Renal cortical epithelial cell (primary cell): Measurements from ENCODE around the gene CHI3L1. TPM values are rescaled to one million over a fixed set of nuclear protein-coding genes. Genes with fewer than 3 reads are reported as not detected.

ENCODE experiments used
- DNase-seq: peaks from one replicate; pipeline ENCODE4 v3.0.0-alpha.2; 2011; ENCODE audit warnings: low read depth
- total RNA-seq: library from RNA; depleted of rRNA; stranded (reverse); fragments of >200 nt; gene quantifications from 2 replicates; pipeline ENCODE4 v1.2.3, GENCODE V29; 2014

CHI3L1 gene
- total RNA-seq, 1 donor from 2014 or later, result 0.10 TPM

DNA sequence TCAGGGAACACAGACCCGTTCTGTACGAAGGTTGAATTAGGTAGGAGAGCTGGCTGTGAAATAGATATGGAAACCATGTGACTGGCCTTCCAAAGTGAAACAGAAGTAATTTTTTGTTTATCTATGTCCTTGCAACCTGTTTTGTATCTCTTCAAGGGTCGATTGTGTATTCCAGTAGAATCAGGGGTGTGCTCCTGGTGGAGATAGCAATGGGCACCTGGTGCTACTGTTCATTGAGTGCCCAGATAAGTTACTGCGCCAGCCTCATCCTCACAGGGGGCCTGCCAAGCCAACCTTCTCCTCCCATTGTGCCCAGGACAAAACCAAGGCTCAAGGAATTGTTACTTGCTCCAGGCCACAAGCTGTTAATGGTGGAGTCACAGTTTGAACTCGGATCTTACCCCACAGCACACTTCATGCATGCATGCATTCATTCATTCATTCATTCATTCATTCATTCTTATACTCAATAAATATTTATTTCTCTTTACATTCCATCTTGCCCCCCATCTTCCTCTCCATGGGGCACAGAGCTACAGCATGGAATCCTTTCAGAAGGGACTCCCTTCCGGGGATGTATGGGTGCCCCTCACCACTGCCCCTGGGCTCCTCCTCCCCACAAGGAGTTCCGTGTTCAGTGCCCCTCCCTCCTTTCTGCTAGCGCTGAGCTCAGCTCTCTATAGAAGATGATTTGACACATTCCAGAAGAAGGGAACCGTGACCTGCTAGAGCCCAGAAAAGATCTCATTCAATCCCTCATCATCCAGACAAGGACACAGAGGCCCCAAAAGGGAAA lies 34.9 kb downstream of the CHI3L1 start:
- DNase-seq, result peak; percentile 82

DNA sequence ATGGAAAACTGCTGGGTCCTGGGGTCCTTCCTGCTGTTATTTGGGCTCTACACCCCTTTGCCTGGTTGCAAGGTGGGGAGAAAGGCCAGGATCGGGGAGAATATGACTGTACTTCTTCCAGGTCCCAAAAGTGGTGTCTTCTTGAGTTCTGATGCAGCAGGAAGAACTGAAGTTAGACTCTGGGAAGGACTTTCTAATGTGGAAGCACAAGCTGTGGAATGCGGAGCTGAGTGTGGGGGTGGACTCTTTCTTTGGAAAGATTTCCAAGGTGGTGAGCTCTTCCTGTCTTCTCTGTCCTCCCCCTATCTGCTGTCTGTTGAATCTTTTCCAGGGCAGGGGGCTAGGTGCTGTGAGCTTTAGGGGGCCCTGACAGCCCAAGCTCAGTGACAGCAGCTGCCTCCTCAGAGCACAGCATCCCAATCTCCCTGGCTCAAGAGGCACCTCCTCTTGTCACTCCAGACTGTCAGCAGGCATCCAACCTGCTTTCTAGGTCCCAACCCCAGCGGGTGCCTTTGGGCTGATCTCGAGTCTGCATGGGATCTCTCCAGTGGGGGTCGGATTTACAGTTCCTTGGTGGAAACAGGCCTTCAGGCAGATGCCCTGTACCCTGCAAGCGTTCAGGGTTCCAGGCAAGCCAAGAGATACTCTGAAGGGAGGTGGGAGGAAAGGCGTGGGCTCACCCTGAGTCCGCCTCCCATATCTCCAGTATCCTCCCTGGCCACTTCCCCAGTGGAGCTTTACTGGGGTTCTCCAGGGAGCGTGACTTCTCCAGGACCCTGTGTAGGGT lies 35.8 kb downstream of the CHI3L1 start:
- no peak for DNase-seq

DNA sequence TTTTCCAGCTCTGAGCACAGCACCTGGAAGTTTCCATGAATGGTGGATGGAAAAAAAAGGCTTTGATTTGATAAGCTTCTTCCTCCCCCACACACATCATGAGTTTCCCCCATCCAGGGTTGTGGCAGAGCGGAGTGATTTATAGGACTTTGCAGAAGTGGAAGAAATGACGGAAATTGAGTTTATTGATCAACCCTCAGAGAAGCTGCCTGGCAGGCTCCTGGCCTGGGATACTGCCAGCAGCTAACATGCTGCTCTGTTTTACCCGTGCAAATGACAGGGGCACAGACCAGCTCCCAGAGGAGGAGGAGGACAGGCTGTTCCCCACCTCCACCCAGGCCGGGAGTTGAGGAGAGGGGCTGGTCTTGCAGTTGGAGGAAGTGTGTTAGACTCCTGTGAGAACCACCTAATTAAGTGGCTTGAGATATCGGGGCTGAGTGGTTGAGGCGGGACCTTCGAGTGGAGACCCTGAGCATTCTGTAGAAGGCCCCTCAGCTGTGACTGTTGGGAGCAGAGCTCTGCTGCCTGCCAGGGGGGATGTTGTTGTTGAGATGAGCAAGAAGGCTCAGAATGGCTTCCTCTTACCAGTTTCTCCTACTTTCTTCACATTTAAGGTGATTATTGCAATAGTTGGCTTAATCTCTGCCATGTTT lies 37.2 kb downstream of the CHI3L1 start:
- DNase-seq, result no peak

DNA sequence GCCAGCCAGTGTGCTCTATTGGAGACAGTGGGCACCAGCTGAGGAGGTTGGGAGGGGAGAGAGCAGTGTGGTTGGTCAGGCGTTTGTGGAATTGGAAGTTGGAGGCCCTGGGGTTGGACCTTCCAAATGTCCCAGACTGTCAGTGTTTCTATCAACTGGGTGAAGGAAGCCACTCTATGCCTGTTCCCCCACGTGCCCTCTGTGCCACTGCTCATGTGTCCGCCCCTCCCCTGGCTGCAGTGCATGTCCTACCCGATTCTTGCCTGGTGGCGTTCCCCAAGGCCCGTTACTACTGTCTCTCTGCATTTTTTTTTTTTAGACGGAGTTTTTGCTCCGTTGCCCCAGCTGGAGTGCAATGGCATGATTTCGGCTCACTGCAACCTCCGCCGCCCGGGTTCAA lies 37.9 kb downstream of the CHI3L1 start:
- no peak for DNase-seq

DNA sequence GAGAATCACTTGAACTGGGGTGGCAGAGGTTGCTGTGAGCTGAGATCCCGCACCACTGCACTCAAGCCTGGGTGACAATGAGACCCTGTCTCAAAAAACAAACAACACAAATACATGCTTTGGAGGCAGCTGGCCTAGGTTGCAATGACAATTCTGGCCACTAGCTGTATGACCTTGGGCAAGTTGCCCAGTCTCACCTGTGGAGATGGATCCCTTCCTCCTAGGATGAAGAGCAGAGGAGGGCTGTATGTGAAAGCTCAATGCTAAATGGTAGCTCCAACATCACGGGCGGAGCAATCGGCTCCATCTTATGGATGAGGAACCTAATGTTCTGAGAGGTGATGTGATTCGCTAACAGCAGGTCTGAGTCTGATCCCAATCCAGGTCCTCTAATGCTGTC lies 38.4 kb downstream of the CHI3L1 start:
- DNase-seq, result no peak

DNA sequence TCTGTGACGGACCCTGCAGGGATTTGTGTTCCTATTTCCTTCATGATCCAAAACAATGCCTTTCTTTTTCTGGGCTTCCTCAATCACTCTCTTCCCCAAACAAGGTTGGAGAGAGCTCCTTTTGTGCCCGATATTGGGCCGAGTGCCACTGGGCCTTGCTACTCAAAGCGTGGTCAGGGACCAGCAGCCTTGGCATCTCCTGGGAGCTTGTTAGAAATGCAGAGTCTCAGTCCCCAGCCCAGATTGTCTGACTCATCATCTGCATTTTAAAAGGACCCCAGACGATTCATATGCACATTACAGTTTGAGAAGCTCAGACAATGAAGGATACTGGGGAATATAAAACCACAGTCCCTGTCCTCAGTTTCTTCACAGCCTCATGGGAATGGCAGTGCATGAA lies 39.1 kb downstream of the CHI3L1 start:
- DNase-seq, result no peak

DNA sequence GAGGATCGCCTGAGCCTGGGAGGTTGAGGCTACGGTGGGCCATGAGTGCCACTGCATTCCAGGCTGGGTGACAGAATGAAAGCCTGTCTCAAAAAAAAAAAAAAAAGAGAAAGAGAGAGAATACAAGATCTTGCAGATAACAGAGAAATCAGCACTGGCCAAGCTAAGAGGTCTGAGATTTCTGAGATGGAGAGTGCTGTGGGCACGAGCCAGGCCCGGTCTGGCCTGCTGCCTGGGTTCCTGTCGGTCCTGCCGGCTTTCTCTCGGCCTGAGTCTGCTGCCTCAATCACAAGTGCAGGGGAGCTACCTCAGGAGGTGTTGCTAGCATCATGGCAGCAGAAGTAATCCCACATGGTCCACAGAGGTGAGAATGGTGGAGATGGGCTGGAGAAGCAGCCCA lies 40.0 kb downstream of the CHI3L1 start:
- no peak for DNase-seq

DNA sequence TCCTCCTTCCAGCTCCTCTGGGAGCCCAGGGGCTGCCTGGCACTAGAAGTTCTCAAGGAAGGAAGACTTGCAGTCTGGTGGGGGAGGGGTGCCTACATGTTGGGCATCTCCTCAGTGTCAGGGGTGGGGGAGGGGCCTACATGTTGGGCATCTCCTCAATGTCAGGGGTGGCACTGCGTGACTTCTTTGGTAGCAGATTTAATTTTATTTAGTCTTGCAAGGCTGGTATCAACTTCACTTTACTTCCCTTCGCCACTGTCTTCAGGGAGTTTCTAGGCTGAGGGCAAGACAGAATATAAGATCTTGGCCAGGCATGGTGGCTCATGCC lies 40.5 kb downstream of the CHI3L1 start:
- DNase-seq, result no peak

DNA sequence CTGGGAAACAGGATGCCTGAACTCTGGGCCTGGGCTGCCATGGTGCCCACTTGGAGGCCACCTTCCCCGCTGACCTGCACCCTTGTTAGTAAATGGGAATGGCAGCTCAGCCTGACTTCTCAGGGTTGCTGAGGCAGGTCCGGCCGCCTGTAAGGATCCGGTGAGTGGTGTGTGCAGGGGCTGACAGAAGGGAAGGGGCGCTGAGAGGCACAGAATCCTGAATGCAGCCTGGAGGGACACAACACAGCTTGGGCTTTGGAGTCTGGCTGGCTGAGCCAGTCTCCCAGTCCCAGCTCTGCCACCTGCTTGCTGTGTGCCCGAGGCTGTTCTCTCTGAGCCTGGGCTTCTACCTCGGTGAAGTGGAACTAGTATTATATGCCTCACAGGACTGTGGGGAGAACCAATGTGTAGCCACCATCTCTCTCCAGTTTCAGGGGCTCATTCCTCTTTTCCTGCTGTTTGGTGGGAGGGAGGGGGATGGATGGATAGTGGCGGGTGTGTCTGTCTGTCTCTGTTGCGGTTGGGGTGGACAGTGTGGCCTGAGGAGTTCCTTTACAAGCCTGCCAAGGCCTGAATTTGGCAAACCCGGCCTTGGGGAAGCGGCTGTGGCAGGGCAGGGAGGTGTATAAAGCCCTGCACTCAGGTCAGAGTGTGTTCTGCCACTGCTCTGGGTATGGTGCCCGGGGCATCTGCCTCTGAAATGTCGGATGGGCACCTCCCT lies 41.0 kb downstream of the CHI3L1 start:
- DNase-seq, result no peak

DNA sequence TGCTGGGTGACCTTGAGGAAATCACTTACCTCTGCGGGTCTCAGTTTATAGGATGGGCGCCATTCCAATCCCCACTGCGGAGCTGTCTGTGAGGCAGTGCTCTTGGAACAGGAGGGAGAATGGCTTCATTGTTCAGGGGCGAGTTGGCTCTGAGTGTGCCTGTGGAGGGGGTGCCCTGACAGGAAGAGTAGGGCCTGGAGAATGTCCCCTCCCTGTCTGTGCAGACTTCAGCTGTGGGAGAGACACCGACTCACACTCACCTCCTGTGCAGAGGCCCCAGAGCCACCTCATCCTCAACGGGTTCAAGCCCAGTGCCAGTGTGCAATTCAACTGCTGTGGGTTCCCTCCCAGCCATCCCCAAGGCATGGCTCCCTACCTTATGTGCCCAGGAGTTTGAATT lies 41.8 kb downstream of the CHI3L1 start:
- DNase-seq, result no peak

DNA sequence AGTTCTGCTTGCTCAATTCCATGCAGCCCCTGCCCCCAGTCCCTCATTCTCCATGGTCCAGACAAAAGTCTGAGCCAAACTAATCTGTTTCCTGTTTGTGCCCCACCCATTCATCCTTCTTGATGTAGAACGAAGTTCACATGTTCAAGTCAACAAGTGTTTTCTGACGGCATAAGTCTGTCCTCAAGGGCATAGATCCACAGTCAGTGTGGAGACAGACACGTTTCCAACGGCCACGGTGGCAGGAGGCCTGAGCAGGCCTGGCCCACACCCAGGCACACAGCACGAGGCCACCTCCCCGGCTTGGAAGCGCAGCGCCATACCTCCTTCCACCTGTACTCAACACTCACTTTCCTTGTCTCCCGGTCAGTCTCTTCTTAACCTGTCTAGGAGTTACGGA lies 42.9 kb downstream of the CHI3L1 start:
- no peak for DNase-seq

DNA sequence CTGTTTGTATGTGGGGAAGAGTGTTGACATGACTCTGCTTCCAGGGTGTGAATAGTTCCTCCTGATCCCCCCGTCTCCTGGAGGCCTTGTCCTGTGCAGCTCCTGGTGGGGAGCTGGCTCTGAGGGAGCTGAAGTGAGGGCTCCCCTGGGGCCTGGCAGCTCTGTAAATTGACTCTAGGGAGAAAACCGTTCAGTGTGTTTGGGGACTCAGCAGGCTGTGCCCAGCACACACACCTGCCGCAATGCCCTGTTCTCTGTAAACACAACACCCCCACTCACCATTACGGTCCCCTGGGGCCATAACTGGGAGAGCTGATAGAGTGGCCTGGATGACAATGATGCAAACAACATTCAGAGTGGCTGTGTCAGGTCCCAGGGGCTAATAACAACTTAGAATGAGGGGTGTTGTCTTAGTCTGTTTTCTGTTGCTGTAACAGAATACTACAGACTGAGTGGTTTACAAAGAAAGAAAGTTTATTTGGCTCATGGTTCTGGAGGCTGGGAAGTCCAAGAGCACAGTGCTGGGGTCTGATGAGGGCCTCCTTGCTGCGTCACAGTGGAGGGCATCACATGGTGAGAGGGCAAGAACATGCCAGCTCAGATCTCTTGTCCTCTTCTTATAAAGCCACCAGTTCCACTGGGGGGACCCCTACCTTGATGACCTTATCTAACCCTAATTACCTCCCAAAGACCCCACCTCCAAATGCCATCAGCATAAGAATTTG lies 43.7 kb downstream of the CHI3L1 start:
- no peak for DNase-seq

DNA sequence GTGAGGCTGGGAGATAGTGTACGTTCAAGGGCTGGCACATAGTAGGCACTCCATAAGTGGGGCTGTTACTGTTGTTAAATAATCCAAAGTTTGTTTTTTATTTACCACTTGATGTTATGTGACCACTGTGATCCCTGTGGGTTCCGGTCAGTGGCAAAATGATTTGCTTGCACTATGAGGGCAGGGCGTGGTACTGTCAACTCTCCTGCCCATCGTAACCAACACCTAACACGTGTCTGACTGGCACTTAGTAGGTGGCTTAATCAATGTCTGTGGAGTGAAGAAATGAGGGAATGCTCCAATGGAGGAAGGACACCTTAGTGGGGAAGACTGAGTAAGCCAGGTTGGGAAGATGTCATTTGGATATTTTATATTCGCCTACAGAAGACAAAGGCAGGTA lies 44.4 kb downstream of the CHI3L1 start:
- DNase-seq, result no peak

DNA sequence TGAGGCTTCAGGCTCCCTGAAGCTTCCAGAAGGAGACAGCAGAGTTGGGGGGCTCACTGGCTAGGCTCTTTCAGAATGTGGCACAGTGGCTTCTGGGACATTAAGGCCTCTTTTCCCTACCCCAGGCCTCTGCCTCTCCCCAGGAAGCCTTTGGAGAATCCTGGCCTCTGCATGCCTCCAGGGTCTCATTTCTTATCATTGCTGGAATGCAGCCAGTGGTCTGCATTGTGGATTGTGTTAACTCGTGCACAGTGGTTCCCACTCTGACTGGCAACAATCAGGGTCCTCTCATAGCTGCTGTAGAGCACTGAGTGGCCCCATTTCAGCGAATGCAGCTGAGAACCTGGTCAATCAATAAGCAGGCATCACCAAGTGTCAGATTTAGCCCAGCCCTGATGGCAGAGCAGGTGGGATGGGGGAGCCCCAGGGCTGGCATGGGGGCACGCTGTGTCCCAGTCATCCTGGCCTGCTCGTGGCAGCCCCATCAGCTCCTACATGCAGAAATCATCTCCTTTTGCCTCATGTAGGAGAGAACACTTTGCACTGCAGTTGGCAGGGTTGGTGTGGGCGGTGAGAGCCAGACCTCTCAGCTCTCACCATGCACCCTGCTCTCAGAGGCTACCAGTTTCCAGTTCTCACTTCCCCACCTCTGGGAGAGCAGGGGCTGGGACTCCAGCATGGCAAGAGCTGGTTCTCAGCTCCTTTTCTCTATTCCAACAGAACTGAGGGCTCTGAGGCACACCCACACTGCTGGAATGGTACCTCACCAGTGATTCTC lies 45.6 kb downstream of the CHI3L1 start:
- no peak for DNase-seq

DNA sequence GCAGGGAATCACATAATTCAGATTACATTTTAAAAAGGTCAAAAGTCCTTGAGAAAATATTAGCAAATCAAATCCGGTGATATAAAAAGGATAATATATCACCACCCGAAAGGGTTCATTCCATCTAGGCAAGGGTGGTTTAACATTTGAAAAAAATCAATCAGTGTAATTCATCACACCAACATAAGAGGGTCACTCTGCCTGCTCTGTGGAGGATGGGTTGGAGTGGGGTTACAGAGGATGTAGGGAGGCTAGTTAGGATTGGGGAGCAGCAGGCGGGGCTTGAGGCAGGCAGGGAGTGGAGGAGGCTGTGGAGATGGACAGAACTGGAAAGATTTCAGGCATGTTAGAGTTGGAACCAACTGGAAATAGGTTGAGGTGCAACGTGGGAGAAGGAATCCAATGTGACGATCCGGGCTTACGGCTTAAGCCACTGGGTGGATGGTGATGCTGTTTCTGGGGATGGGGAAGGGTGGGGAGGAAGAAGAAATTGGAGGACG lies 46.5 kb downstream of the CHI3L1 start:
- no peak for DNase-seq

DNA sequence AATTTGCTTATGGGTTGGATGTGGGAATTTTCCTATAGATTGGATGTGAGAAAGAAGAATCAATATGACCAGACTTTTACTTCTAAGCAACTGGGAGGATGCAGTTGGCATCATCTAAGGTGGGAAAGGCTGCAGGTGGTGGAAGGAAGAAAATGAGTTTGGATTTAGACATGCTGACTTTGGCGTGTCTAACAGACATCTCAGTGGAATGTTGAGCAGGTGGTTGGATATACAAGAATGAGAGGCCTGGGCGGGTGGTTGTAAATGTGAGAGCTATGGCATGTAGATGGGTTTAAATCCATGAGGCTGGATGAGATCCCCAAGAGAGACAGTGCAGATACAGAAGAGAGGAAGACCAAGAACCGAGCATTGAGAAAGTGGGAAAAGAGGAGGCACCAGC lies 48.4 kb downstream of the CHI3L1 start:
- DNase-seq, result no peak

DNA sequence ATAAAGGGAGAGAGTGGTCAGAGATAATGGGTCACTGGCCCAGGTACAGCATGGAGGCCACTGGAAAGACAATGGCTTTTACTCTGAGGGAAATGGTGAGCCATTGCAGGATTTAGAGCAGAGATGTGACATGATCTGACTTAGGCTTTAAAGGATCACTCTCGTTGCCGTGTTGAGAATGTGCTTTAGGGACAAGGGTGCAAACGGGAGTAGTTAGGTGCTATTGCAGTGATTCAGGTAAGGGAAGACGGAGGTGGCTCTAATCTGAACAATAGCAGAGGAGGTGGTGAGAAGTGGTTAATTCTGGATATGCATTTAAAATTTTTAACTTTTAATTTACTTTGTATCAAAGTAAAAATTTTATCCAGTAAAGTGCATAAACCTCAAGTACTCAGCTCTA lies 49.2 kb downstream of the CHI3L1 start:
- no peak for DNase-seq

DNA sequence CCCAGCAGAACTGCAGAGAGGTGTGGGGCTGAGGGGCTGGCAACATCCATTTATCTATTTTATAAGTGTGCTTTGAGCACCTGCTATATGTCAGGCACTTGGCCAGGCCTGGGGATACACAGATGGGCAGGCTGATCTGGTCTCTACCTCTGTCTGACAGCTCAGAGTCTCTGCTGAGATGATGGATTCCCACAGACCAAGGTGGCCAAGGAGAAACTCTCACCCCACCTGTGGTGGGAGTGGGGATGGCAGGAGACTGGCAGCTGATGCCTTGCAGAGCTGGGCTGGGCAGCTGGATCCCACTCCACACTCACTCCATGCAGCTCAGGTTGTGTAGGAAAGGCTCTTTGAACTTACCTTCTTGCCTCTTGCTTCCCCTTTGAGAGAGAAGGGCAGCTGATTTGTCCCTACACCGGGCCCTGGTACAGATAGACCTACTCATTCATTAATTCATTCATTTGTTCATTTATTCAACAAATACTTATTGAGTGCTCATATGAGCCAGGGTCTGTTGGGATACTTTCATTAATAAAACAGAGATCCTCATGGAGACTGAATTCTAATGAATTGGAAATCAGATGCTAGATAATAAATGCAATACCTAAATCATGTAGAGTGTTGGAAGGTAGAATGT lies 50.0 kb downstream of the CHI3L1 start:
- DNase-seq, result no peak

DNA sequence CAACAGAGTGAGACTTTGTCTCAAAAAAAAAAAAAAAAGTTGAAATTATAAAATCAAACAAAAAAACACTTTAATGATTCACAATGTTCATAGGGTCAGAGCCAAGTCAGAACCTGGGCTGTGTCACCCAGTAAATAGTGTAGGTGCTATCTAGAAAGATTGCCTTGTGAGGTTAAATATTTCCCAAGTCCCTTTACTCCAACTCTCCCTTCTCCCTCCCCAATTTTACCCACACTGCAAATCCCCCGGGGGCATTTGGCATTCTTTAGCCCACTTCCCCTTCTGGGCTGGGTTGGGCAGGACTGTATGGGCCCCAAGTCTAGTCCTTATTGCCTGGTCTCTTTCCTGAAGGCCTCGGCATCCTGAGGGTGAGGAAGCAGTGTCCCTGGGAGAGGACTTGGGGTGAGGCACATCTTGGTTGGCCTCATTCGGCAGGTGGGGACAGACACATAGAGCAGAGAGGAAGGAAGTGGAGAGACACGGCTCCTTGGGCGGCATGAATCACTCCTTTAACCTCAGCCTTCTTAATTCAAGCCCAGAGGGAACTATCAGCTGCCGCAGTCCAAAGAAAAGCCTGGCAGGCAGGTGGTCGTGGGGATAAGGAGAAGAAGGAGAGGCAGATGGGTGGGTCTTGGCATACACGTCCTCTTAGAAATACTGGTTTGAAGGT lies 50.7 kb downstream of the CHI3L1 start:
- DNase-seq, result peak; percentile 72
